Heart left ventricle (tissue), 16 donors: ENCODE measurements around the gene CTDSP2. TPM values are rescaled to one million over a fixed set of nuclear protein-coding genes. Genes with fewer than 3 reads are reported as not detected.

ENCODE experiments used
- ATAC-seq, 4 donors: fragments of 200-7000 bp; cut with Tn5 transposase; one replicate each; pipeline ENCODE4 v1.9.1; 2020 to 2022; ENCODE audit warnings: moderate library complexity in 4 of 4, mild to moderate bottlenecking in 3 of 4, moderate number of reproducible peaks in 1 of 4
- DNase-seq, 5 donors: peaks; one replicate each; pipeline ENCODE4 v3.0.0-alpha.2; 2020
- H3K27ac ChIP-seq, 12 donors: fragments of 200-600 bp; sonication (generic) in 4 of 12; one replicate each; pipeline versions ENCODE4 v1.5.0 to v1.8.0; 2016 to 2022; ENCODE audit warnings: mild to moderate bottlenecking in 2 of 12
- H3K27me3 ChIP-seq, 9 donors: fragments of 200-600 bp; sonication (generic) in 2 of 9; one replicate each; pipeline versions ENCODE4 v1.5.1 to v1.8.0; 2016 to 2022; ENCODE audit warnings: mild to moderate bottlenecking in 3 of 9
- H3K36me3 ChIP-seq, 9 donors: fragments of 200-600 bp; sonication (generic) in 2 of 9; one replicate each; pipeline versions ENCODE4 v1.5.0 to v1.8.0; 2018 to 2022; ENCODE audit warnings: mild to moderate bottlenecking in 2 of 9
- H3K4me1 ChIP-seq, 12 donors: fragments of 200-600 bp; sonication (generic) in 4 of 12; one replicate each; pipeline versions ENCODE4 v1.5.0 to v1.8.0; 2016 to 2022; ENCODE audit warnings: mild to moderate bottlenecking in 3 of 12
- H3K4me3 ChIP-seq, 12 donors: fragments of 200-600 bp; sonication (generic) in 4 of 12; one replicate each; pipeline versions ENCODE4 v1.5.0 to v1.8.0; 2017 to 2022; ENCODE audit warnings: mild to moderate bottlenecking in 9 of 12, moderate library complexity in 4 of 12
- H3K9me3 ChIP-seq, 12 donors: fragments of 200-600 bp; sonication (generic) in 4 of 12; one replicate each; pipeline versions ENCODE4 v1.5.0 to v1.8.0; 2016 to 2022; ENCODE audit warnings: mild to moderate bottlenecking in 1 of 12
- POLR2A ChIP-seq, 2 donors: fragments of 450-650 bp; IDR thresholded peaks; one replicate each; pipeline ENCODE4 v1.6.1; 2017; ENCODE audit warnings: antibody characterized with exemption in 2 of 2, mild to moderate bottlenecking in 2 of 2, moderate library complexity in 2 of 2
- WGBS, 4 donors: extraction: QIAGEN DNeasy Blood & Tissue Kit in 2 of 4; methylation state at CpG; one replicate each; pipeline versions ENCODE4 v1.1.5 to v1.1.7; 2013 to 2018; 5-methylcytosine and 5-hydroxymethylcytosine counted together
- intact Hi-C, 10 donors: fragments of 100-400 bp; cut with DNase I; formaldehyde crosslinking; loops; one replicate each; pipeline versions ENCODE4 v1.11.1 to v1.14.2; 2022
- polyA plus RNA-seq, 2 donors: library from polyadenylated mRNA; stranded (reverse); fragments of 200-250 nt; gene quantifications; one replicate each; pipeline ENCODE4 v1.2.3, GENCODE V29; 2013
- total RNA-seq, 9 donors: library from RNA; depleted of rRNA in 2 of 9; stranded (reverse); fragments of >200 nt in 2 of 9; fragmentation: NEBNext Ultra II Directional in 3 of 9; extraction: Animal tissue kit (Norgen Biotek cat#: 25700) in 3 of 9; gene quantifications; one replicate each; pipeline versions ENCODE4 v1.1.0 to v1.2.4, GENCODE V29; 2016 to 2023
- TF ChIP-seq, protein P1 (sequence below), 12 donors: fragments of 200-600 bp; sonication (generic) in 4 of 12; IDR thresholded peaks; one replicate each; pipeline versions ENCODE4 v1.5.0 to v1.8.0; 2018 to 2022; ENCODE audit warnings: antibody characterized with exemption in 12 of 12, mild to moderate bottlenecking in 5 of 12
- donor health status: ischemic (EF 13 %, LVEDD 7.1; RV severe dilation, severe dysfunction).
- donor health status: healthy with polysubstance abuse.
- donor health status: DM: no; HTN: yes; CAD: no.
- donor health status: DM: no; HTN: no; CAD: no.
- donor health status: ischemic (EF 25% LVEDD 6.9; RV normal size, moderate dysfunction).
- donor health status: ischemic (EF 25% LVEDD 5.7; RV mildly dilated, moderate dysfunction).
- donor health status: healthy.
- donor health status: DM: yes; HTN: yes; CAD: no.
- donor health status: ischemic (EF 35%, LVEDD 5.7; RV mildly dilated, moderate dysfunction).
- donor health status: nonischemic (EF 11% LVEDD 7.7; RV severe dilation, severe dysfunction).
- donor health status: DM: yes; HTN: yes; CAD: no.
- donor health status: PGD.
- donor health status: ischemic (EF 29% LVEDD 5.4; RV normal size, mild dysfunction).
- donor health status: nonischemic (EF 23%, LVEDD 6.1; RV moderate dilation, normal function).

CTDSP2 gene
- total and polyA plus RNA-seq, 11 donors, result 28.0 to 191 (median 82.9) TPM

DNA sequence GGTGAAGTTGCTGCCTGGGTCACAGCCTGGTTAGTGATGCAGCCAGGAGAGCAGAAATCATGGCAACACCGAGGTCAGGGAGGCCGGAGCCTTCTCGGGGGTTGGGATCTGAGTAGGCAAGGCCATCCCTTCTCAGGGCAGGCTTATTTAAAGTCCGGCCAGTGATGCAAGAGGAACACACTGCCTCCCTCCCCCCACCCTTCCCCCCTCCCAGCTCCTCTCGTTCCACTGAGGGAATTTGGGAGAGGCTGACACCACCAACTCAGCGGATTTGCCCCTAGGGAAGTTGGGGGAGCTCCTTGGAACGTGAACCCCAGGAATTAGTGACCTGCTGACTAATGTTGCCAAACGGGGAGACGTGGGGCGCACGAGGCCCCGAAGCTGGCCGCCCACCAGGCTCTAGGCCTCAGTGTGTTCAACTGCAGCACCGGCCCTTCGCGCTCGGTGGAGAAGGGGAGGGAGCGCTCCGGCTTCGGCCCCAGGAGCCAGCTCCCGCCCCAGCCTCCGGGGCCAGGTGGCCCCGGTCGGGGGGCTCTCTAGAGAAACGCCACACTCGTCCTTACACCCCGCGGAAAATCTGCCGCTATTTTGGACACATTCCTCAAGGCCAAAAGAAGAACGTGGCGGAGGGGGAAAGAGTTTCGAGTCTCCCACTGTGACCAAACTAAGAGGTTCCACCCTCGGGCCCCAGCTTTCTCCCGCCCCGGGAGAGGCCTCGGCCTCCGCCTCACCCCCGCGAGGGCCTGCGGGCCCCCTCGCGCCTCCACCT, 1.6 kb downstream of the CTDSP2 start:
- peak overlapping the region; percentile 97 to 100 (median 100) for H3K27ac ChIP-seq
- H3K4me1 ChIP-seq, result peaks cover 29 to 56% (median 49%) of the 10 kb centered on the region in 12 donors
- WGBS, 4 donors, result 0 to 2% (median 1%) methylated on average over 15 to 42 of the region's 42 CpGs
- H3K27me3 ChIP-seq, result no peaks in the 10 kb centered on the region
- DNase-seq (peak; percentile 76 to 86 (median 78)), ATAC-seq (peak; percentile 11 to 63 (median 44))
- peaks cover 0 to 6% (median 0%) of the 10 kb centered on the region in 9 donors for H3K36me3 ChIP-seq
- peak overlapping the region; percentile 72 to 100 (median 96) for H3K4me3 ChIP-seq
- no peaks in the 10 kb centered on the region for H3K9me3 ChIP-seq
- peak in 1 of 2 donors; percentile 41 for TF ChIP-seq POLR2A (IDR thresholded peaks at IDR 0.05)
- TF ChIP-seq, protein P1, sequence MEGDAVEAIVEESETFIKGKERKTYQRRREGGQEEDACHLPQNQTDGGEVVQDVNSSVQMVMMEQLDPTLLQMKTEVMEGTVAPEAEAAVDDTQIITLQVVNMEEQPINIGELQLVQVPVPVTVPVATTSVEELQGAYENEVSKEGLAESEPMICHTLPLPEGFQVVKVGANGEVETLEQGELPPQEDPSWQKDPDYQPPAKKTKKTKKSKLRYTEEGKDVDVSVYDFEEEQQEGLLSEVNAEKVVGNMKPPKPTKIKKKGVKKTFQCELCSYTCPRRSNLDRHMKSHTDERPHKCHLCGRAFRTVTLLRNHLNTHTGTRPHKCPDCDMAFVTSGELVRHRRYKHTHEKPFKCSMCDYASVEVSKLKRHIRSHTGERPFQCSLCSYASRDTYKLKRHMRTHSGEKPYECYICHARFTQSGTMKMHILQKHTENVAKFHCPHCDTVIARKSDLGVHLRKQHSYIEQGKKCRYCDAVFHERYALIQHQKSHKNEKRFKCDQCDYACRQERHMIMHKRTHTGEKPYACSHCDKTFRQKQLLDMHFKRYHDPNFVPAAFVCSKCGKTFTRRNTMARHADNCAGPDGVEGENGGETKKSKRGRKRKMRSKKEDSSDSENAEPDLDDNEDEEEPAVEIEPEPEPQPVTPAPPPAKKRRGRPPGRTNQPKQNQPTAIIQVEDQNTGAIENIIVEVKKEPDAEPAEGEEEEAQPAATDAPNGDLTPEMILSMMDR (IDR thresholded peaks at IDR 0.05), result no peak
- intact Hi-C loops, result loop anchor here in 5 of 10 donors (1.0 to 5.0 kb wide), 6 partner anchors 12 to 52 kb away; no protein-coding TSS in a partner anchor

- Histone ChIP-seq H3K27ac (peak overlapping the region in 11 of 12 donors; percentile 7 to 100 (median 99)), H3K4me1 (peaks cover 44 to 77% (median 72%) of the 10 kb centered on the region in 12 donors), H3K4me3 (peak overlapping the region in 9 of 12 donors; percentile 72 to 100 (median 96)), H3K9me3 (no peaks in the 10 kb centered on the region), H3K27me3 (no peaks in the 10 kb centered on the region), H3K36me3 (peaks cover 0 to 6% (median 0%) of the 10 kb centered on the region in 9 donors)
- DNase-seq (no peak), ATAC-seq (no peak)
- TF ChIP-seq, protein P1 (IDR thresholded peaks at IDR 0.05), result no peak
- TF ChIP-seq POLR2A (IDR thresholded peaks at IDR 0.05), result no peak
- intact Hi-C loops, result no loop called here
- WGBS, 4 donors, result 22 to 28% (median 24%) methylated on average over 14 of the region's 14 CpGs
Observed at GRCh38 chr12:57842342-57843294, 3.9 kb downstream of the CTDSP2 start.

GRCh38 chr12:57841445-57841844, 5.1 kb downstream of the CTDSP2 start:
- peaks cover 0 to 6% (median 0%) of the 10 kb centered on the region in 9 donors for H3K36me3 ChIP-seq
- TF ChIP-seq, protein P1 (IDR thresholded peaks at IDR 0.05), result no peak
- TF ChIP-seq POLR2A (IDR thresholded peaks at IDR 0.05), result no peak
- peak overlapping the region in 11 of 12 donors; percentile 51 to 100 (median 70) for H3K27ac ChIP-seq
- peaks cover 51 to 83% (median 81%) of the 10 kb centered on the region in 12 donors for H3K4me1 ChIP-seq
- H3K27me3 ChIP-seq, result no peaks in the 10 kb centered on the region
- DNase-seq (no peak), ATAC-seq (no peak)
- 29 to 36% (median 31%) methylated on average over 4 of the region's 4 CpGs for WGBS, 4 donors
- no peaks in the 10 kb centered on the region for H3K9me3 ChIP-seq
- H3K4me3 ChIP-seq, result peak overlapping the region in 7 of 12 donors; percentile 5 to 96 (median 8)
- intact Hi-C loops, result no loop called here
